GM18502 (cell line): ENCODE measurements around the gene FGF11.
A peak's percentile ranks its signal among the peaks of the same experiment; 100 is the strongest.

Experiments used
- ATAC-seq: cut with Tn5 transposase; IDR thresholded peaks from one replicate; pipeline ENCODE4 v1.9.1; 2021; ENCODE audit warnings: mild to moderate bottlenecking; ENCODE audit not compliant: unreplicated experiment, poor library complexity

FGF11 gene

DNA sequence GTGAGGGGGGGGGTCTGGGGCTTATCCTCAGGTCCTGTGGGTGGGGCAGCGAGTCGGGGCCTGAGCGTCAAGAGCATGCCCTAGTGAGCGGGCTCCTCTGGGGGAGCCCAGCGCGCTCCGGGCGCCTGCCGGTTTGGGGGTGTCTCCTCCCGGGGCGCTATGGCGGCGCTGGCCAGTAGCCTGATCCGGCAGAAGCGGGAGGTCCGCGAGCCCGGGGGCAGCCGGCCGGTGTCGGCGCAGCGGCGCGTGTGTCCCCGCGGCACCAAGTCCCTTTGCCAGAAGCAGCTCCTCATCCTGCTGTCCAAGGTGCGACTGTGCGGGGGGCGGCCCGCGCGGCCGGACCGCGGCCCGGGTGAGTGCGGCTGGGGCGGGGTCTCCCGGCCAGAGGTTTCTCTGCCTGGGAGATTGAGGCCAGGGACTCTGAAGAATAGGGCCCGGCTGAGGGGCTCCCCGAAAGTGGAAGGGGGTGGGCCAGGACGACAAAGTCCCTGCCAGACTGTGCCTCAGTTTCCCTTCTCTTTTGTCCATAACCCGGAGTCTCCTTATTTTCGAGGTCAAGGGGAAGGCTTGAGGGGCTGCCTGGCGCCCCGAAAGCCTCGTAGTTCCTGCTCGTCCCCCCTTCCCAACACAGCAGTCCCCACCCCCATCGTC is at the start of gene FGF11:
TSS of gene FGF11 (plus strand) at position 51 of the 651 bp plus-strand sequence. CDS start at position 160, 109 bp downstream.
- no peak for ATAC-seq

GRCh38 chr17:7389924-7390910 is 49.1 kb upstream of the FGF11 start:
- no peak for ATAC-seq

DNA sequence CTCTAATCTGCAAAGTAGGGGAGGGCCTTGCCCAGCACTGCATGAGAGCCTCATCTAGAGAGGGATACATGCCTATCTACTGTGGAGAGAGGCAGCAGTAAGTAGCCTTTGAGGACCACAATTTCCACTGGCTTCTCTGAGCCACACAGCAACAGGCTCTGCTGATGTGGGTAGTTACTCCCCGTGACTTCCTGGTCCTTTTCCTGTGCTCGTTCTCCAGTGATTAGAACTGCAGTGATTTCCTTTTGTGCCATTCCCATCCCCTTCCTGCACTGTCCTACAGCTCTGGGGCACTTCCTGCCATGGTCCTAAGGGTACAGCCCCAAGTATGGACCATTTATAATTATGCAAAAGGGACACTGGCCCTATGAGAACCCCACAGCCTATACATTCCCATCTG is 48.0 kb upstream of the FGF11 start:
- no peak for ATAC-seq

DNA sequence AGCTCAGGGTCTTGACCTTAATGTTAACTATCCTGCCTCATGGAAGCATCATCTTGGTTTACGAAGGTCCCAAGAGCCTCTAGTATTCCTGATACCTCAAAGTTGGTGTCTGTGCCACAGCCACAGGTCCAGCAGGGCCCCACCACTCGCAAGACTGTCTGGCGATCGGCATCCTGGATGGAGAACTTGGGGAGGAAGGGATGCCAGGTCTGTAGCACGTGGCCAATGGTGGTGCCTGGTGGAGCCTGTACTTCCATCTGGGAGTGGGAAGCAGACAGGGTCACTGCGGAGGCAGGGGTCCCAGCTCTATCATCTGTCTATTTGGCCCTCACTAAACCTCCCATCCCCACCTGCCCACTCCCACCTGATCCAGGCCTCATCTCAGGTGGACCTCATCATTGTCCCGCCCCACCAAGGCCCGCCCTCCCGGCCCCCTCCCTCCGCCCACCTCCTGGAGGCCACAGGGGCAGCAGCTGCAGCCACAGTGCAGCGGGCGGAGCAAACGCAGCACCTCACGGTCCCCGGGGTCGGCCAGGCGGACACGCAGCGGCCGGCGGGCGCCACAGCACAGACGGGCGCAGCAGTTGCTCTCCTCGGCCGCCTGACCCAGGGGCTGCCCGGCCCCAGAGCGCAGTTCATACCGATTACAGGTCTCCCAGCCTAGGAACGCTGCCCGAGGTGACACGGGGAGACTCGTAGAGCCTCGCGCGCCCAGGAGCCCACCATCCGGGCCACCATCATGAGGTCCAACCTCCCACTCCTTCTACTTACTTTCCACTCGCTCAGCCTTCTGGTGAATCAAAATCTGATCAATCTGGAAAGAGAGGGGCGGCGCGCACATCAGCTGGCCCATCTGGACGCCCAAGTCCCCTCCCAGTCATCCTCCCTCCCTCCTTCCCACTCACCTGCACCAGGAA is 46.4 kb upstream of the FGF11 start:
- no peak for ATAC-seq

GRCh38 chr17:7393613-7394451 is 45.5 kb upstream of the FGF11 start:
- peak; percentile 46 for ATAC-seq

- ATAC-seq, result peak; percentile 88
Measured at GRCh38 chr17:7394452-7395191, 44.7 kb upstream of the FGF11 start, which contains the start of gene PLSCR3. PLSCR3 (minus strand) TSS chr17:7394525; CDS start chr17:7394110, 415 bp downstream.

GRCh38 chr17:7396147-7396546 is 43.2 kb upstream of the FGF11 start:
- ATAC-seq, result no peak

DNA sequence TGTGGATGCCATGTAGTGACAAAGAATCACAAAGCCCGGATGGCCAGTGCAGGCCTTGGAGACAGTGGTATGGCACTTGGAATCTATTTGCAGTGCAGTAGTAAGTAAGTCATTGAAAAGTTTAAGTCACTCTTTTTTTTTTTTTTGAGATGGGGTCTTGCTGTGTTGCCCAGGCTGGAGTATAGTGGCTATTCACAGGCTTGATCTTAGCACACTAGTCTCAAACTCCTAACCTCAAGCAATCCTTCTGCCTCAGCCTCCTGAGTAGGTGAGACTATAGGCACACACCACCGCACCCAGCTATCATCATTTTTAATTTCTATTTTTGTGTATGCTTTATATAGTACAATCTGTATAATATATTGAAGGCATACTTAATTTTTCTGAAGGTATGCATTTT is 40.7 kb upstream of the FGF11 start:
- no peak for ATAC-seq

- ATAC-seq, result no peak
Measured at GRCh38 chr17:7403043-7403726, 36.1 kb upstream of the FGF11 start.

- peak; percentile 36 for ATAC-seq
Measured at GRCh38 chr17:7403727-7403976, 35.7 kb upstream of the FGF11 start.

- ATAC-seq, result peak; percentile 87
Measured at GRCh38 chr17:7403977-7404736, 35.2 kb upstream of the FGF11 start, which contains the start of gene TMEM256. TMEM256 (minus strand) TSS chr17:7404097; CDS start chr17:7404084, 13 bp downstream.

DNA sequence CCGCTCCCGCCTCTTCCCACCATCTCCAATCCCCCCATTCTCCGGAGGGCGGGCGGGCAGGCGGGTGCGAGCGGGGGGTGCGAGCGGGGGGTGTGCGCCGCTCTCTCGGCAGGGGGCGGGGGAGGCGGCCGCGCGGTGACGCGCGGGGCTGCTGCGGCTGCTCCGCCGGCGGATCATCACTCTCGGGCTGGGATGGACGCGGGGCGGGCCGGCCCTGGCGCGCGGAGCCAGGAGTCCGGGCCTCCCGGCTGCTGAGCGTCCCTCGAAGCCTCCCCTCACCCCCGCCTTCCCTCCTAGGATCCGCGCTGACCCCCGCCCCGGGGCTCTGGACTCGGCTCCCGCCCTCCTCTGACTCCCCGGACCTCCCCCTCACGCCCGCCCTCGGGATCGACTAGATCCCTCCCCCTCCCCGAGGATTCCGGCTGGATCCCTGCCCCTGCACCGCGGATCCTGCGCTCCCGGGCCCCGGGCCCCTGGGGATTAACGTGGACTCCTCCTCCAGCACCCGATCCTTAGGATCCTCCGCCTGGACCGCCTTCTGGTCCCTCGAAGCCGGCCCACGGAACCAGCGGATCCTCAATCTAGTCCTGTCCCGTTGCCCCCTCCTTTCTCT is 34.5 kb upstream of the FGF11 start:
- ATAC-seq, result peak; percentile 9

DNA sequence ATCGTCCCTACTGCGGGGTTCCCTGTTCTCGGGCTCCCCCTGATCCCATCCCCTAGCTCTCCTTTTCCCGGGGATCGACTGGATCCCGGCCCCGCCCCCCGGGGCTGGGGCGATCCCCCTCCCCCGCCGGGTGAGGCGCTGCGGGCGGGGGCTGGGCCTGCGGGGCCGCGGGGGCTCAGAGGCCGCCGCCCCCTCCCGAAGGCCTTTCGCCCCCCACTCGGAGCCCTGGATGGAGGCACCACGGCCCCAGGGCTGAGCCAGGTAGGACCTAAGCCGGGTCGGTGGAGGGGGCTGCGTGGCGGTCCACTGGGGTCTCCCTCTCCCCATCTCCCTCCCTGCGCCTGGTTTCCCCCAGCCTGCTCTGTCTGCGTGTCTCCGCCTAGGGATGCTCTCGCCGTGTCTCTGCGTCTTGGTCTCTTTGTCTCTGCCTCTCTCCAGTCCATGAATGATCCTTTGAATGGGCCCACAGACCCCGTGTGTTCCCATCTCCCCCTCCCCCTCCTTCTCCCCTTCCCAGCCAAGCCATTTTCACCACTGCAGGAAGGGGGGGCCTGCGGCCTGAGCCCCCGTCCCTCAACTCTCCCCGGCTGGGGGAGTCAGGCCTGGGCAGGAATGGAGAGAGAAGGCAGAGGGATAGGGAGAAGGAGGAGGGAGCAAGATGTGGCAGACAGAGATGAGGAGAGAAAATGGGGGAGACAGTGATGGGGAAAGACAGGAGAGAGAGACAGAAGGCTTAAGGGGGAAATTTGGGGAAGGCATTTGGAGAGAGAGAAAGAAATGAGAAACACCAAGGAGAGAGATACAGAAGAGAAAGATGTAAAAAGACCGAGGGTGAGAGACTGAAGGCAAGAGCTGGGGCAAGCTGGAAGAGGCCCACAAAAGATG is 33.7 kb upstream of the FGF11 start:
- no peak for ATAC-seq

GRCh38 chr17:7406235-7406825 is 33.0 kb upstream of the FGF11 start:
- no peak for ATAC-seq

GRCh38 chr17:7407082-7407481 is 32.2 kb upstream of the FGF11 start:
- ATAC-seq, result no peak
